ENCODE measurements around the gene GTPBP10. TPM values are rescaled to one million over a fixed set of nuclear protein-coding genes. Genes with fewer than 3 reads are reported as not detected.

GTPBP10 gene
- total RNA-seq, 1 experiment from 2014 or later, result 23.3 TPM

GRCh38 chr7:90337106-90337505 lies 9.4 kb upstream of the GTPBP10 start:
- no peak overlapping the region for H3K4me3 Mint-ChIP-seq
- H3K79me2 ChIP-seq (ENCODE audit: insufficient read depth, low read length), result no peaks in the 10 kb centered on the region
- no peak overlapping the region for H3K56ac ChIP-seq (ENCODE audit: insufficient read length, low read depth, low read length)
- H3K36me3 Mint-ChIP-seq (ENCODE audit: insufficient read depth in 1 of 3, low read depth in 3 of 3), result no peaks in the 10 kb centered on the region
- no peaks in the 10 kb centered on the region for H3K9me3 ChIP-seq (ENCODE audit: control insufficient read depth, low read depth, low read length)
- H3K27ac Mint-ChIP-seq, result no peak overlapping the region
- no peak overlapping the region for H4K91ac ChIP-seq (ENCODE audit: insufficient read length, low read depth, low read length)
- no peak overlapping the region for H3T11ph ChIP-seq (ENCODE audit: low read length)
- no peak overlapping the region for H3K4ac ChIP-seq (ENCODE audit: low read depth, low read length)
- no peak overlapping the region for H4K8ac ChIP-seq (replicated peaks; ENCODE audit: insufficient read length, low read depth, low read length)
- H3K9ac ChIP-seq (ENCODE audit: extremely low read depth, insufficient read length, low read length), result no peak overlapping the region
- H3K4me2 ChIP-seq (ENCODE audit: insufficient read depth, insufficient read length, low read length), result no peak overlapping the region
- no peaks in the 10 kb centered on the region for H3K23me2 ChIP-seq (ENCODE audit: insufficient read length, low read depth, low read length, poor library complexity, severe bottlenecking)
- no peak for DNase-seq
- H3K27me3 Mint-ChIP-seq (ENCODE audit: low read depth), result no peaks in the 10 kb centered on the region; the same call in 1 of the 2 replicates
- H4K20me1 ChIP-seq (ENCODE audit: control insufficient read depth, insufficient read depth, insufficient read length), result no peaks in the 10 kb centered on the region
- no peak overlapping the region for H2BK12ac ChIP-seq (ENCODE audit: insufficient read length, low read depth, low read length)
- H2AFZ ChIP-seq (ENCODE audit: low read length), result no peak overlapping the region
- no peak overlapping the region for H2BK5ac ChIP-seq (ENCODE audit: insufficient read length, low read length)
- H3K27ac ChIP-seq (ENCODE audit: insufficient read length, low read depth, low read length), result no peak overlapping the region
- H3K4me1 ChIP-seq (ENCODE audit: insufficient read depth, low read length), result no peaks in the 10 kb centered on the region
- no peak overlapping the region for H2BK15ac ChIP-seq (ENCODE audit: low read depth, low read length)
- H3K18ac ChIP-seq (ENCODE audit: insufficient read length, low read depth, low read length), result no peak overlapping the region
- no peaks in the 10 kb centered on the region for H3K27me3 ChIP-seq (ENCODE audit: insufficient read depth, low read length)
- no peak overlapping the region for H3K14ac ChIP-seq (ENCODE audit: insufficient read depth, low read length)
- no peak overlapping the region for H4K5ac ChIP-seq (ENCODE audit: insufficient read length, low read depth, low read length)
- H3K4me1 Mint-ChIP-seq, result no peaks in the 10 kb centered on the region; a peak in 1 of 4 replicates
- no peak overlapping the region for H2AK5ac ChIP-seq (ENCODE audit: insufficient read length, low read length)
- H3K23ac ChIP-seq (ENCODE audit: insufficient read length, low read depth, low read length), result no peak overlapping the region
- H3K9me3 Mint-ChIP-seq, result no peaks in the 10 kb centered on the region; a peak in 1 of 5 replicates
- TF ChIP-seq CTCF (conservative IDR thresholded peaks at IDR 0.05), result no peak
- H2BK20ac ChIP-seq (ENCODE audit: low read depth, low read length, poor library complexity, severe bottlenecking), result no peak overlapping the region
- no peak overlapping the region for H2BK120ac ChIP-seq (ENCODE audit: low read depth, low read length, poor library complexity, severe bottlenecking)
- H3K79me1 ChIP-seq (ENCODE audit: insufficient read depth, low read depth, low read length, poor library complexity, severe bottlenecking), result no peaks in the 10 kb centered on the region
